Glomerular visceral epithelial cell (primary cell): ENCODE data around the gene KDSR.
A peak's percentile ranks its signal among the peaks of the same experiment; 100 is the strongest.

Experiments
- DNase-seq: peaks from one replicate; pipeline ENCODE4 v3.0.0-alpha.2; 2016; ENCODE audit errors: extremely low spot score

Gene KDSR

DNA sequence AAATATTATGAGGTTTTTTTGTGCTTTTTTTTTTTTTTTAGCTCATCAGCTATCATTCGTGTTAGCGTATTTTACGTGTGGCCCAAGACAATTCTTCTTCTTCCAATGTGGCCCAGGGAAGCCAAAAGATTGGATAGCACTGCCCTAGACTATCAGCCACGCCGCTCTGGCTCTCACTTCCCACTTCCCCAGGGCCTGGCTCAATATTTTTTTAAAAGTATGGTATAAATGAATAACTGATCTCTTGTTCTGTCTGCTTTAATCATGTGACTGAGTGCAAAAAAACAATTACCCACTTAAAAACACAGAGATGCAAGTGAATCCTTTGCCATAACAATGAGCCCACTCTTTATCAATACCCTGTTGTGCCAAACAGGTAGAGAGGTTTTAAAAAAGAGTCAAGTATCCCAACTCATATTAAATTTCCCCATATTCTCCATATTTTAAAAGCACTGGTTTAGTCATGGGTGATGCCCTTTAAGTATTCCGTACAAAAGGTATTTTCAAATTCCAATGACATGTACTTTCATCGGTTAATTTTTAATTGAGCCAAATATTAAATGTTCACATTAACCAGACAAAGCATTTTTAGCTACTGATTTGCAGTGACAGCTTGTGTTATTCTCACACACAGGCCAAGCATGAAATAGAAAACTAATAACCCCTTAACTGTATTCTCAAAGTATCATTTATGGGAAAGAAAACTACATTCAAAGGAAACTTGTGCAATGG lies 60.0 kb downstream of the KDSR start:
- DNase-seq: peak; percentile 53

DNA sequence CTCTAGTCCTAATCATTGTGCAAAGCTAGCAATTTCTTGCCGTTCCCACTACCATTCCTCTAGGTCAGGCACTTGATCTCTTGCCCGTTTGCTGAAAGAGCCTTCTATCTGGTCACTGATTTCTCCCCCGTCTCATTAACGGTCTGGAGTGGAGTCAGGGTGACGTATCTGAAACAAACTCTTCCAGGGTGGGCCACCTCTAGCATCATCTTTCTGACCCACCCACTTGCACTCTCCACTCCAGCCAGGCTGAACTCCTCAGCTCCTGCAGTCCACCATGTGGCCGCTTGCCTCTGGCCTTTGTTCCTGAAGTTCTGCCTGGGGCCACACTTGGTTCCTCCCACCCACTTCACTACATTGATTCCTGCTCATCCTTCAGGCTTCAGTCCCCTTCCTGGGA lies 60.8 kb downstream of the KDSR start:
- DNase-seq: no peak

DNA sequence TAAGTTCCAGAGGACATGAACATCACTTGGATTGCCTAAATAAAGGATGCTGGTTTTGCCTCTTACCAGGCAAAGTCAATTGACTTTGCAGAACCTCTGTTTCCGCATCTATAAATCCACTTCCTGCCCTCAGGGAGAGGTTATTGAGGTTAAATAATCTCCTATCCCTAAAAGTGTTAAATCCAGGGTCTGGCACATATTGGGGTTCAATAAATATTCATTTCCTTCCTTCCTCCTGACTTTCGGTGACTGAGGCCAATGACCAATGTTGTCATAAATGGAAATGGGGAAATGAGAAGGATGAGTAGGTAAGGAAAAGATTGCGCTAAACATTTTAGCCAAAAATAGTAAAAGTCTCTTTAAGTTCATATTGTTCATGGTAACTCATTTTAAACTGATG lies 63.5 kb downstream of the KDSR start:
- no peak for DNase-seq

DNA sequence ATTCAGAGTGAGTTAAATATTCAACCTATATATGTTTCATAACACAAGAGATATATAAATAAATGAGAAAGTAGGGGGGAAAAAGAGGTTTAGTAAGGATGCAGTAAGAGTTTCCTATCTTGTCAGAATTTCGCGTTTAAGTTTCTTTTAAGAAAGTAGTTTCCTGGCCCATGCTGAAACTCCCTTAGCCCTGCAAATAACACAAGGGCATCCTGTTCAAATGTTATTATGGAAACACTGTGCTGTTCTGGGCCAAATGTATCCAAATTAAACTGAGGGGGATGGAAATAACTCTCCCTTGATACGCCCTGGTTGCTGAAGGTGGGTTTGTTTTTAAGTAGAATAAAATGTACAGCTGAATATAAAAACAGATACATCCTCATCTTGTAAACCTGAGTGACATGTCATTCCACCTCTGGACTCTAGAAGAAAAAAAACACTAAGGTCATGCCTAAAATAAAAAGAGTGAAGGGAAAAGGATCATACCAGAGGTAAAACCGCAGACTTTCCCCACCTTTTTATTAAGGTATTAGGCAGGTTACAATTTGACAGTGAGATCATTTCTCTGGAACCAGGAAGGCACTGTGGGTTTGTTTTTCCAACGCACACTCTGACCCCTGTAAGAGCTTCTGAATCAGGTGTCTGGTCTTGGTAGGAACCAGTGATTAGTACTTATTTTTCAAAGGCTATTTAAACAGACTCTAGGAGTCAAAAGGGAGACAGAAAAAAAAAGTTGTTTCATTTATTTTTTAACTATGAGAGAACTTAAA lies 64.2 kb downstream of the KDSR start:
- peak; percentile 47 for DNase-seq

DNA sequence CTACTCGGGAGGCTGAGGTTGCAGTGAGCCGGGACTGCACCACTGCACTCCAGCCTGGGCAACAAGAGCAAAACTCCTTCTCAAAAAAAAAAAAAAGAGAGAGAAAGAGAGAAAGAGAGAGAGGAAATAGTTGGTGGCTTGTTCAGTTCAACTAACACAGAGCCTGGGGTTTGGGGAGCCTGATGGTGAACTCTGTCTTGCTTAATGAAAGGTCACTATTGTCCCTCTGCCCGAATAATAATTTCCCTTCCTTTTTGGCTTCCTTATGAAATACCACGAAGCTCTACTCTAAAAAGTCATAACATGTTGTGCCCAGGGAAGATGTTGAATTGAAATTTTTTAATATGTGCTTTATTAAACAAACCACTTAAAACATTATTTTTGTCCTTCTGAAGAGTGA lies 64.8 kb downstream of the KDSR start:
- no peak for DNase-seq

DNA sequence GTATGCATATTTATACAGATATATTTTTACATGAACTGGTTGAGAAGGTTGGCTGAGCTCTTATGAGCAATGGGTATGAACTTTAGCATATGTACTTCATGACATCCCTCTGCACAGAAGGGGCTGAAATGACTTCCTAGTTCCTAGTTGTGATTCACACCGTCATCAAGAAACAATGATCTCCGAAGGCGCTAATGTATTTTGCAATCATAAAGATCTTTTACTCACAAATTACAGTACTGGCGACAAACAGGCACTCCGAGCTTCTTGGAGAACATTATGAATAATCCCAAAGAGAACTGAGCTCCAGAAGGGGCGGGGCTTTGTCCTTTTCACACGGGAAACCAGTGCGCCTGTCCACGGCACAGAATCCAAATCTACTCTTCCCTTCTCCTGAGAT lies 65.6 kb downstream of the KDSR start:
- DNase-seq: no peak

DNA sequence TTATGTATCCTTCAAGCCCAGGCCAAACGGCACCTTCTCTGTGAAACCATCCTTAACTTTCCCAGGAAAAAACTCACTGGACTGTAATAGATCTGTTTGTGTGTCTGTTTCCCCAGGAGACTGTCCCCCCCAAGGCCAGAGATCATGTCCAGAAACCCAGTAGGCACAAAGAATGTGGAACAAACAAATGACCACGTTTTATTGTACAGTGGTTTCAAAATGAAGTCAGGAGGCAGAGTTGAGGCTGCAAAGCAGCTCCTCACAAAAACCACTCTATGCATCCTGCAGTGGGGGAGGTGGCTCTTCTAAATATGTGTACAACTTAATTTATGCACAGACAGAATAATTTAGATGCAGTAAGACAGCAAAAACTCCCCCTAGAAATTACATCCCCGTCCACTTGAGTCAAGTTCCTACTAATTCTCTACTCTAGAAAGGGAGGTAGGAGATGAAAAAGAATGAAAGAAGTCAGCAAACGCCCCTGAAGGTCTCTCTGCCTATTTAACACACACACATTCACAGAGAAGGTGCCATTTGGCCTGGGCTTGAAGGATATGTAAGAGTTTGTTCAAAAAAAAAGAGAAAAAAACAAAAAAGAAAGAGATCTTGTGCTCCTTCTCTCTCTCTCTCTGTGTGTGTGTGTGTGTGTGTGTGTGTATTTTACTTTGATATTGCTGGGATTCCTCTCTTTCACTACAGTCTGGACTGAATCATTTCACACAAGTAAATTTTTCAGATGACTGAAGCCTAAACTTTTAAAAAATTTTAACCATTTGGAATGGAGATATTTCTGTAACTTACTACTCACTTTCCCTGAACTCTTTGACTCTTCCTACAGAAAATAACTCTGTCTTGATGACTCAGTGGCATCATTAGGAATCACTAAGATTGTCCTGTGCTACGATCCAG lies 66.9 kb downstream of the KDSR start:
- peak; percentile 81 for DNase-seq

DNA sequence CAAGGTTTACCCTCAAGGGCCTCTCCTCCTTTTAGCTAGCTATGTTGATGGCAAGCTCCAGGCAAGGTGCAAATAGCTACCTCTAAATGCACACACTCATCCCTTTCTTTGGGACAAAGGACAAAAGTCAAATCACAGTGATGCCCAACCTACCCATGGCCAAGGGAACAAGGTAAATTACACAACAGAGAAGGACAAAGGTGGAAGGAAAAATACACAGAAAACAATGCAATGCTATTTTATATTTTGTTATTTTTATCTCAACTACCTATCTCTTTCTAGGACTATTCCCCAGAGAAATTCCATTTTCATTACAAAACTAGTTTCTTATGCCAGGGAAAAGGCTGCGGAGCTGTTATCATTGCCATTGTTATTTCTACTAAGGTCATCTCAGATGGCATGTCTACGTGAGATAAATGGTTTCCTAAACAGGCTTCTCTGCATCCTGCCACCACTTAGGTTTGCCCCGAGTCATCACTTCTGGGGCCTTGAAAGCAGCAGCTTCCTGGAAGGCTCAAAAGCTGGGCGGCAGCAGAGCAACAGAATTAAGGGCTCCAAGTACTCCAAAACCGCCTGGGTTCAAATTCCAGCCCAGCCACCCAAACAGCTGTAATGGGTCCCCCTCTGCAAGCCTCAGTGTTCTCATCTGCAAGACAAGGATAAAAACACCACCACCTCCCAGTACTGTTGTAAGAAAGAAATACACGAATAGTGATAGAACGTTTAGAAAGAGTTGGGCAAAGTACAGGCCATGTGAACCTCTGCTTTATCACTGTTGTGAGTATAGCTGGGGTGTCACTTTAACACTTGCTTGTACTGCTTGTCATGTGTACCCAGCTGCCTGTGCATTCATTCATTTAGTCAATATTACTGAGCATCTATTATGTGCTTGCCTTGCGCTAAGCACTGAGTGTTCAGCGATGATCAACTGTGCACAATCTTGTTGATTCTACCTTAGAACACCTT lies 68.3 kb downstream of the KDSR start:
- DNase-seq: no peak

DNA sequence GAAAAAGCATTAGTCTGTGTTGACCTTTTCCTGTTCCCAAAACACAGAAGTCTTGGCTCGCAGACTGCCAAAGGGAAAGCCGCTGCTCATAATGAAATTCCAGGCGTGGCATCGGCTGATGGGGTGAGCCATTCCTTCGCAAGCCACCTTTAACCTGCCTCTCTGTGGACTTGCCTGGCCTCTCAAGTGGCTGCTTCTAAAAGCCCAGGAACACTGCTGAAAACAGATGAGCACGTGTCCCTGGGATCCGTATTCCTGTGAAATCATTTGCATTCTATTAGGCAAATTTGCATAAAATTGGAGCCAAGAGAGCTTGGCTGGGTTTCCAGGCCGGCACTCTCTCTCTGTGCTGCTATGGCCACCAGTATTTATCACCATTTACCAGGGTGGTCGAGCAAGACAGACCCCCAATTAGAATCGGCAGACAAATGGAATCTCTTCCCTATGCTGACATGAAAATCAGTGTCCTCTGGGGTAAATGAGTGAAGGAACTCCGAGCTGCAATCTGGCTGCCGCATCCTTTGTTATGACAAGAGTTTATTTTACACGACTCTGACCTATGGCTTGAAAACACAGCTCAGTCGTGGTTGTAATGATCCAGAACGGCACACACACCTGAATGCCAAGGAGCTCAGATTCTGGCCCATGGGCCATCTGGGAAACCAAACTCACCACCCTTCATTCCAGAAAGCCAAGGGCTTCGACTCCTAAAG lies 69.2 kb downstream of the KDSR start:
- DNase-seq: no peak

DNA sequence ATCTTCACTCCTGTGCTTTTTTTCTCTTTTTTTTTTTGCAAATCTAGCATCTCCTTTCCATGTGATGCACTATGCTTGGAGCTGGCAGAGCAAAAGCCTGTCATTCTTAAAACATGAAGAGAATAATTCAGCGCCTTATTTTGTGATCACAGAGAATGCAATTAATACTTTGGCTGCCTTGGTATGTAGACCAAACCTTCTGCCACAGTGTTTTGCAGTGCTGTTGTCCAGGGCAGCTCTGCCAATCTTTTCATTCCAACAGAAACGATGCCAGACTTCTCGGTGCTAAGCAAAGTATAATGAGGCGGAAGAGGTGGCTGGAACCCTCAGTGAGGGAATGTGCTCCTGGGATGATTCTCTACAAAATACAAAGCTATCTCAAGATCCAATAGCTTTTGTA lies 73.1 kb downstream of the KDSR start:
- DNase-seq: no peak

DNA sequence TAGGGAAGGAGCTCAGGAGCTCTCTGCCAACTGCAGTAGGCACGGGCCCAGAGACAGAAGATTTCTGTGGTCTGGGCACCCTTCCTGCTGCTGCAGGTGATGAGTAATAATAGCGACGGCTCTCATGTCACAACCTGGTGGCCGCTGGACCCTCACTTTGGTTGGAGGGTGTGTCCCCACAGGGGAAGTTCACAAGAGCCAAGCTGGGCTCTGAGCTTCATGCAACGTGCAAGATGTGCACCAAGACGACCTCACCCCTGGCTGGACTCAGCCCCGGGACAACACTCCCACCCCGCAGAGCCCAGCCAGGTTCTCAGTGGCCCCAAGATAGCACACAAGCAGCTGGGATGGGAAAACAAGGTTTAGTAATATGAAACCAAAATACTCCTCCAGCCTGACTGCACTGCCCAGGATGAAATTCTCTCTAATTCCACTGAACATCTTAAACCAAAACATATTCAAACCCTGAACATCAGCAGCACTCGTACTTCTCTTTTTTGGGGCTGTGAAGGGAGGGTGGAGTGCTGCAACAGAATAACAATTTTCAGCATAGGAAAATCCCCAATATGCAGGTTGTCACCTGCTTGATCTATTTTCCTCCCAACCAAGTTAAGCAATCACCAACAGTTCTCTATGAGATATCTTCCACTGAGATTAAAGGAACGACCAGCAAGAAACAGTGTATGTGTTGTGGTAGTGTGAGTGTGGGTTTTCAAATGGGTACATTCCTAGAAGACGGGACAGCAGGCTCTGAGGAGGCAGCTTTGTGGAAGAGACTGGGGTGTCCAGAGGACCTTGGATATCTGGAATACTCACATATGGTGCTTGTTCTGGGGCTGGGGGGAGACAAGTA lies 73.9 kb downstream of the KDSR start:
- no peak for DNase-seq

DNA sequence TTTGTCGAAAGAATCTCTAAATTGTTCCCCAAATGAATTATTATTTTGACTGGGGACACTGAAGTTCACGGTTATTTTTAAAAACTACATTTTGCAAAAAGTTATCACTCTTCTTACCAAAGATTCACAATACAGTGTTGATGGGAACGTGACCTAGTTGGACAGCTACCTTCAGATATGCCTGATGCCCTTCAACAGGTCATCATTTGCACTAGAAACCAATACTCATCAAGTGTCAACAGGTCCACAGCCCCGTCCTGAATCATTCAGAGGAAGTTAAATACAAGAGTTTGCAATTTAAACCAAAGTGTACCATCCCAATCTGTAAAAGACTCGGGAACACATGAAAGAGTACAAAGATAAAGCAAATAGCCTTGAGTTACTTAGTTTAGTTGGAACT lies 75.7 kb downstream of the KDSR start:
- DNase-seq: no peak

DNA sequence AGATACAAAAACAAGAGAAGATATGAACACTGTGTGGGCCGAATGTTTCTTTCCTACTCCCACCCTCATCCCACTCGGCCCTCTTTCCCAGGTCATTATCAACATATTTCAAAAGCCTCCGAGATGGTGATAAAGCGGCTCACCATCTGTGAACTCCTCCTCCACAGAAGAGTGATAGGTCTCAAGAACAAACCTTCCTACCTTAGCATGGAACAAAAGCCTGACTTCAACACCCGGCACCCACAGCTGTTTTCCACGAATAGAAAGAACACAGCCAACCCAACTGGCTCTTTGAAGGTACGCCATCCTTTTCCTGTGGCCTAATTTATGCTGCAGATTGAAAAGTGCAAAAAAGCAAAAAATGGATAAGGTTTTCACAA lies 76.2 kb downstream of the KDSR start:
- no peak for DNase-seq

DNA sequence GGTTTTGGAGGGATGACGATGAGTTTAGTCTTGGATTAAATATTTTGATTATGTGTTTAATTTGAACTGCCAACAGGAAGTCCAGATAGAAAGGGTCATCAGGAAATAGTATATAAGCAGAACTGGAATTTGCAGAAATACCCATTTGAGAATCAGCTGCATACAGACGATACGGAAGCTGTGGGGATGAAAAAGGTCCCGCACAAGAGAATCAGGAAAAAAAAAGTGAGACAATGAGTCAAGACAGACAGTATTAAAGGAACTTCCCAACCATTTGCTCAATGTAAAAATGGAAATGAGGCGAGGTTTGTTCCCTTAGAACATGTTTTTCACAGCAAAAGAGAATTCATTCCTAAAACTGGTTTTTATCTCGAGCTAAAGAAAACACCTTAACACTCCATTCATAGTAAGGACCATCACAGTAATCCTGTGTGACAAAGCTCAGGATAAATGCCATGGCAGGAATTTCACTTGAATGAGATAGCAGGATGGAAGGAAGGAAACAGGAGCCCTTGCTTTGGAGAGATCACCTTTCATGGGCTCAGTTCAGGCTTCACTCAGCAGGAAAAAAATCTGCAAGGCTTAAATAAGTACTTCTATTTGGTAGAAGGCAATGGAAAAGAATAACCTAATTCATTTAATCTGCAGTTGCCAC lies 76.7 kb downstream of the KDSR start:
- no peak for DNase-seq

DNA sequence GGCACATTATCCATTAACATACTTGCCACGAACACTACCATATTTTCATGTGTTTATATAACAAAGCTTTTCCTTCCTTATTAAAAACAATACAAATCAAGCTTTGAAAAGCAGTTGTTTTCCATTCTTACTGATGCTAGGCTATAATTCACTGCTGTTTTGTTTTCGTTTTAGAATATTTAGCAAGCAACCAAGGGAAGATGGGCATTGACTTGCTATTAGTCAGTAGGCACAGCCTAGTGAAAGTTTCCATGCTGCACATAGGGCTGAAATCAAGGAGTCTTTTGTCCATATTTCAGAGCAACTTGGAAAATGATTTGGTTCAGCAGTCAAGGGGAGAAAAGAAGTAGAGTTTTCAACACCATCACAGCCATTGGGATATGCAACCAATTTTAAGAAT lies 78.7 kb downstream of the KDSR start:
- DNase-seq: no peak

DNA sequence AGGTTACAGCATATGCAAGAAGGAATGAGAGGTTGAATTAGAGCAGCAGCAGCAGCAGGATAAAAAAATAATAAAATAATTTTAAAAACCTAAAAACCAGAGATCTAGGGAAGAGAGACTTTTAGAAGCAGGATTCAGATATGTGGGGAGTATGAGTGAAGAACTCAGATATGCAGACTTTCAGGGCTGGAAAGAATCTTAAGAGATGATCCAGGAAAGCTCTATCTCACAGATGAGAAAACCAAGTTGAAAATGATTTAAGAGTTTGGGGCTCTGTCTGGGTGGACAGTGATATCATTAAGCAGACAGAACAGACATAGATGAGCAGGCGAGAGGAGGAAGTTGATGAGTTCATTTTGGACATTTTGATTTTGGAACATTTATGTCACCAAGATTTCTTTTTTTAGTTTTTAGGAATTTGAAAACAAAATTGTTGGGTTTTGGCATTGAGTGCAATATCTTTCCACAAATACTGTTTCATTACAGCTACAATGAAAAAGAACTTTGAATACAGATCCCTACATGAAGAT lies 79.2 kb downstream of the KDSR start:
- DNase-seq: no peak

DNA sequence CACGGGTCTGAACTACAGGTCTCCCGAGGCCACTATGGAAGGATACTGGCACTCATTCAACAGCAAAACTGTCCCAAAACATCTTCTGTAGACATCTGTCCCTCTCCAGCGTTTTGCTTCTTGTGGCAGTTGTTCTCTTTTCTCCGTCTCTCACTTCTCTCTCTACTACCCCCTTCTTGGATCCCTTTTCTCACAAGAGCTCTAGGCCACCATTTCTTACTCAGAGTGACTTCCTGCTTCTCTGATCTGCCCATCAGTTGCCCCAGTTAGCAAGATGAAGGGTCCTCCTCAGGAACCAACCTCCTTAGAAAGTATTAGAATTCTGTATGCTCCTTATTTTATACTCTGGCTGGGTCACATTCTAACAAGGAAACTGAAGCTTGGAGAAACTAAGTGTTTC lies 80.1 kb downstream of the KDSR start:
- DNase-seq: no peak

DNA sequence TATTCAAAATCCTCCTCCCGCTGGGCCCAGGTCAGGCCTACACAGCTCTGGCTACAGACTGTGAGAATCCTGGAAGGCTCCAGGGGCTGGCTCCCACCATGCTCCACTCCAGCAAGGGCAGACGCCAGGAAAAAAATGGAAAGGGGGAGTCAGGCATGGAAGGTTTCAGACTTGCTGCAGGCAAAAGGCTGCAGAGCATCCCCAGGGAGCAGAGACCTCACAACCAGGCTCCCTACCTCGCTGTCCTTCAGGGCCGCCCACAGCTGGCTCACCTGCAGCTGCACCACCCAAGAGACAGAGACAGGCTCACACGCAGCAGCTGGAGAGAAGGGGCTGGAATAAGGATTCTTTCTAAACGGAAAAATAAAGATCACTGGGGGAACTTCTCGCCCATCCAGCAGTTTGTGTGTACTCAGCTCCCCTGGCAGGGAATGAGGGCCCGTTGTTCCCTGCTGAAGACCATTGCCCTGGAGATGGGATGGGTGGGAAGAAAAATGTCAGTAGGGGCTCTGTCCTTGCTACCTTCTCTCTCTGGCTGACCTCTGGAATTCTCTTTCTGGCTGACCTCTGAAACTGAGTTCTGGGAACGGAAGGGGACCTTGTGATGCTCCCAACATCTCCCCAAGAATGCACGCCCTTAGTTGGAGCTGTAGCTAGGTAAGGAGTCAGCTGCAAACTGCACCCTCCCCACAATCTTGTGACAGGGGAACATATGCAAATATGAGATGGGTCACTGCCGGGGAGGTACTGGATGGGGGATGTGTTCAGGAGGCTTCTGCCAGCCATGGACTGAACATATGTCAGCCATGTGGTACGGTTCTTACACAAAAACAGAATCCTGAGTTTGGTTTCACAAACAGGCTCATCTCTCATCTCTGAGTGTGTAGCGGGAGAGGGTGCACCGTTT lies 81.9 kb downstream of the KDSR start:
- no peak for DNase-seq
